ENCODE results near the gene AGAP3. TPM values are rescaled to one million over a fixed set of nuclear protein-coding genes. Genes with fewer than 3 reads are reported as not detected.

AGAP3 gene
- total RNA-seq, 1 experiment from 2014 or later = 115 TPM

DNA sequence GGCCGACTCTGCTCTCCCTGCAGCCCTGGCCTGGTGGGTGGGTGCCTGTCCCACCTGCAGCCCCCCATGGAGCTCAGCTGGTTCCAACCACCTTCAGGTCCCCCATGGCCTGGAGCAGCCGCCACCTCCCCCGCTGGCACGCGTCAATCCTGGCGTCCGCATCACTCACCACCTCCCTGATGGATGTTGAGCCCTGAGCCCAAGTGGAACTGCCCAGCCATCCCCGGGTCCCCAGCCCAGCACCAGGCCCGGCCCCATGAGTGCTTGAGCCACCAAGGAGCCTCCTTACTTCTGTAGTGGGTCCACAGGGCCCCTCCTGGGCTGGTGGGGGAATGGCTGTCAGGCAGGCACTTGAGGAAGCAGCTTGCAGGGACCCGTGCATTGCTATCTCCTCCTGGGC lies 14.6 kb downstream of the AGAP3 start:
- DNase-seq (ENCODE audit: low spot score) = no peak
- intact Hi-C loops (cut with micrococcal nuclease; ENCODE audit: unreplicated experiment) = no loop called here
- ChIA-PET POLR2A (ENCODE audit: low non-redundant PET) (interaction anchor here (0.6 kb wide), 1 partner anchor 25 kb away, joined by 4 read pairs; no protein-coding TSS in a partner anchor), CTCF (no interaction called here)
- BruUV-seq (replicated peaks) = no TSS peak
- no peak for TF ChIP-seq EZH2 (IDR thresholded peaks at IDR 0.05; ENCODE audit: borderline replicate concordance, low read depth, low read length, poor library complexity, severe bottlenecking)
- TF ChIP-seq, protein P1, sequence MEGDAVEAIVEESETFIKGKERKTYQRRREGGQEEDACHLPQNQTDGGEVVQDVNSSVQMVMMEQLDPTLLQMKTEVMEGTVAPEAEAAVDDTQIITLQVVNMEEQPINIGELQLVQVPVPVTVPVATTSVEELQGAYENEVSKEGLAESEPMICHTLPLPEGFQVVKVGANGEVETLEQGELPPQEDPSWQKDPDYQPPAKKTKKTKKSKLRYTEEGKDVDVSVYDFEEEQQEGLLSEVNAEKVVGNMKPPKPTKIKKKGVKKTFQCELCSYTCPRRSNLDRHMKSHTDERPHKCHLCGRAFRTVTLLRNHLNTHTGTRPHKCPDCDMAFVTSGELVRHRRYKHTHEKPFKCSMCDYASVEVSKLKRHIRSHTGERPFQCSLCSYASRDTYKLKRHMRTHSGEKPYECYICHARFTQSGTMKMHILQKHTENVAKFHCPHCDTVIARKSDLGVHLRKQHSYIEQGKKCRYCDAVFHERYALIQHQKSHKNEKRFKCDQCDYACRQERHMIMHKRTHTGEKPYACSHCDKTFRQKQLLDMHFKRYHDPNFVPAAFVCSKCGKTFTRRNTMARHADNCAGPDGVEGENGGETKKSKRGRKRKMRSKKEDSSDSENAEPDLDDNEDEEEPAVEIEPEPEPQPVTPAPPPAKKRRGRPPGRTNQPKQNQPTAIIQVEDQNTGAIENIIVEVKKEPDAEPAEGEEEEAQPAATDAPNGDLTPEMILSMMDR (conservative IDR thresholded peaks at IDR 0.05; ENCODE audit: low read depth, low read length) = no peak
- no peak overlapping the region for H3K4me3 ChIP-seq (ENCODE audit: low read depth, low read length, poor library complexity, severe bottlenecking)
- H3K27me3 ChIP-seq (replicated peaks; ENCODE audit: insufficient read depth, low read depth, low read length, poor library complexity) = no peaks in the 10 kb centered on the region
- H3K27ac ChIP-seq (ENCODE audit: low read depth, low read length, poor library complexity, severe bottlenecking) = no peak overlapping the region
- no peaks in the 10 kb centered on the region for H3K4me1 ChIP-seq (ENCODE audit: insufficient read depth, low read length, poor library complexity, severe bottlenecking)
- H3K9me3 ChIP-seq (ENCODE audit: low read depth, low read length, poor library complexity, severe bottlenecking) = no peaks in the 10 kb centered on the region
- no peaks in the 10 kb centered on the region for H3K36me3 ChIP-seq (ENCODE audit: insufficient read depth, low read length, poor library complexity, severe bottlenecking)

DNA sequence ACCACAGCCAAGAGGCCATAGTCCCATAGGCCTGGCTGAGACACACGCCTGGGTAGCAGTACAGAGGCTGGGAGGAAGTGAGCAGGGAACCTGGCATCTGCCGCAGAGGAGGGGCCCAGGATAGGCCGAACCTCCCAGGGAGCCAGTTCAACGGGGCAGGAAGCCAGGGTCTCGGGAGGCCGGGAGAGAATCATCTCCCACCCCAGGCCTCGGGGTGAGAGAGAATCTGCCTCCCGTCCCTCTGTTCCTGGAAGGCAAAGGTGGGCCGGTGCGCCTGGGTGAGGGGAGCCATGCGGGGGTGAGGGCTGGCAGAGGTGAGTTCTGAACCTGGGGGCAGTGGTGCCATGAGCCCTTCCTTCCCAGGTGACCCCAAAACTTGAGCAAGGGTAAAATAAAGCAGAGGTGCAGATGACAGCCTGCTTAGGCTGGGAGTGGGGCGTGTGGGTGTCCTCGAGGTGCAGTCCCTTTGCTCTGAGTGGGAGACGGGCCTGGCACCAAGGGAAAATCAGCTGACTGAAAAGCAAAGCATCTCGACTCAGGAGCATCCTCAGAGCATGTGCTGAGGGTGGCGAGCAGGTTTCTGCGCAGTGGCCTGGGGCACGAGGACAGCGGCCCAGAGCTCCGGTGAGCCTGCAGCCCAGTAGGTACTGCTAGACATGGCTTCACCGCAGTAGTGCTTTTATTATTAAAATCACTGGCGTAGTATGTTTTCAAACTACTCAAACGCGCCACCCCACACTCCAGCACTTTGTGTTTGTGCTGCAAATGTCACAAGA lies 15.5 kb downstream of the AGAP3 start:
- ChIA-PET POLR2A (ENCODE audit: low non-redundant PET) (no interaction called here), CTCF (no interaction called here)
- H3K36me3 ChIP-seq (ENCODE audit: insufficient read depth, low read length, poor library complexity, severe bottlenecking) = no peaks in the 10 kb centered on the region
- no peak for TF ChIP-seq EZH2 (IDR thresholded peaks at IDR 0.05; ENCODE audit: borderline replicate concordance, low read depth, low read length, poor library complexity, severe bottlenecking)
- TF ChIP-seq, protein P1 (conservative IDR thresholded peaks at IDR 0.05; ENCODE audit: low read depth, low read length) = no peak
- intact Hi-C loops (cut with micrococcal nuclease; ENCODE audit: unreplicated experiment) = no loop called here
- no peaks in the 10 kb centered on the region for H3K4me1 ChIP-seq (ENCODE audit: insufficient read depth, low read length, poor library complexity, severe bottlenecking)
- H3K4me3 ChIP-seq (ENCODE audit: low read depth, low read length, poor library complexity, severe bottlenecking) = no peak overlapping the region
- no TSS peak for BruUV-seq (replicated peaks)
- no peaks in the 10 kb centered on the region for H3K9me3 ChIP-seq (ENCODE audit: low read depth, low read length, poor library complexity, severe bottlenecking)
- no peak overlapping the region for H3K27ac ChIP-seq (ENCODE audit: low read depth, low read length, poor library complexity, severe bottlenecking)
- DNase-seq (ENCODE audit: low spot score) = no peak
- H3K27me3 ChIP-seq (replicated peaks; ENCODE audit: insufficient read depth, low read depth, low read length, poor library complexity) = no peaks in the 10 kb centered on the region

DNA sequence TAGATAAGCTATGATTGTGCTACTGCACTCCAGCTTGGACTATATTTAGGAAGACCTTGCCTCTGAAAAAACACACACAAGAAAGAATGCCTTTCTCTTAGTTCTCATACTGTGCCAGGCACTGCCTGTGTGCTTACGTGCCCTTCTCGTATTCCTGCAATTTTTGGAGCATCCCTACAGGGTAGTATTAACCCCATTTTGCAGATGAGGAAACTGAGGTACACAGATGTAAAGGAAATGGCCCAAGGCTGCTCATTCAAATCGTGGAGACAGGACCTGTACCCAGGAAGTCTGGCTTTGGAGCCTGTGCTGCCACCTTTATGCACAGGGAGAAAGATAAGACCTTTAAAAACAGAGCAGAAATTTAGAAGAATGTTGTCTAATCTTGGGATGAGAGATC lies 16.7 kb downstream of the AGAP3 start:
- ChIA-PET POLR2A (ENCODE audit: low non-redundant PET) (no interaction called here), CTCF (no interaction called here)
- TF ChIP-seq, protein P1 (conservative IDR thresholded peaks at IDR 0.05; ENCODE audit: low read depth, low read length) = no peak
- TF ChIP-seq EZH2 (IDR thresholded peaks at IDR 0.05; ENCODE audit: borderline replicate concordance, low read depth, low read length, poor library complexity, severe bottlenecking) = no peak
- Histone ChIP-seq H3K27ac (ENCODE audit: low read depth, low read length, poor library complexity, severe bottlenecking) (no peak overlapping the region), H3K9me3 (ENCODE audit: low read depth, low read length, poor library complexity, severe bottlenecking) (no peaks in the 10 kb centered on the region), H3K27me3 (replicated peaks; ENCODE audit: insufficient read depth, low read depth, low read length, poor library complexity) (no peaks in the 10 kb centered on the region), H3K4me1 (ENCODE audit: insufficient read depth, low read length, poor library complexity, severe bottlenecking) (no peaks in the 10 kb centered on the region), H3K36me3 (ENCODE audit: insufficient read depth, low read length, poor library complexity, severe bottlenecking) (no peaks in the 10 kb centered on the region), H3K4me3 (ENCODE audit: low read depth, low read length, poor library complexity, severe bottlenecking) (no peak overlapping the region)
- intact Hi-C loops (cut with micrococcal nuclease; ENCODE audit: unreplicated experiment) = no loop called here
- no TSS peak for BruUV-seq (replicated peaks)
- DNase-seq (ENCODE audit: low spot score) = no peak
